ENCODE data around the gene ZNF736. TPM values are rescaled to one million over a fixed set of nuclear protein-coding genes. Genes with fewer than 3 reads are reported as not detected.
"Not testable (repeated sequence)": the region's sequence is repeated elsewhere in the genome, so short reads cannot be mapped to it uniquely, and the experiment has no call there.

The ZNF736 gene
- total and polyA plus RNA-seq, 4 experiments from 2014 or later, result 0.32 to 48.2 (median 23.9) TPM

GRCh38 chr7:64307254-64308015 lies 6.3 kb upstream of the ZNF736 start:
- Mint-ChIP-seq H3K27ac (peak overlapping the region; percentile 94 to 99 (median 97)), H3K4me3 (peak overlapping the region; percentile 92 to 100 (median 96)), H3K4me1 (peaks cover 10 to 29% (median 16%) of the 10 kb centered on the region in 4 donors), H3K36me3 (peaks cover 0 to 6% of the 10 kb centered on the region in 2 donors), H3K27me3 (no peaks in the 10 kb centered on the region), H3K9me3 (peaks cover 0 to 3% (median 0%) of the 10 kb centered on the region in 8 donors)
- H3K4me1 ChIP-seq (ENCODE audit: insufficient read depth, low read length), result peaks cover 13% of the 10 kb centered on the region
- H3K36me3 ChIP-seq (ENCODE audit: insufficient read depth, low read length), result no peaks in the 10 kb centered on the region
- H3K27ac ChIP-seq (ENCODE audit: low read depth, low read length), result peak overlapping the region; percentile 71
- DNase-seq, result peak; percentile 91 to 97 (median 94)
- intact Hi-C loops (cut with micrococcal nuclease), result loop anchor here (1.0 to 10.0 kb wide), 7 partner anchors 256 to 1667 kb away; partner anchors contain the start of genes ERV3-1, ZNF107, ZNF138 and ZNF273
- POLR2A ChIA-PET (ENCODE audit: partially characterized antibody), result interaction anchor here (0.5 to 1.7 kb wide), 14 partner anchors 8 to 730 kb away, joined by 3 to 24 read pairs (median 6); partner anchors contain the start of genes ERV3-1, ZNF107, ZNF138 and ZNF273
- H3K9me3 ChIP-seq (ENCODE audit: control insufficient read depth in 1 of 2, low read length in 2 of 2), result no peaks in the 10 kb centered on the region
- H3K4me3 ChIP-seq (ENCODE audit: low read length in 2 of 2), result peak overlapping the region; percentile 95 to 97
- CTCF ChIA-PET (ENCODE audit: partially characterized antibody), result interaction anchor here (1.0 to 3.4 kb wide), 4 partner anchors 10 to 382 kb away, joined by 3 to 12 read pairs (median 5); partner anchors contain the start of gene ZNF107
- H3K27me3 ChIP-seq (ENCODE audit: insufficient read depth, low read length), result no peaks in the 10 kb centered on the region

- CTCF ChIA-PET (ENCODE audit: partially characterized antibody), result interaction anchor here (3.4 kb wide), 1 partner anchor 9 kb away, joined by 12 read pairs; no protein-coding TSS in a partner anchor
- DNase-seq, result no peak
Measured at GRCh38 chr7:64308016-64308270, 5.8 kb upstream of the ZNF736 start.

GRCh38 chr7:64310426-64310825 lies 3.3 kb upstream of the ZNF736 start:
- Histone ChIP-seq H3K4me3 (ENCODE audit: low read length in 2 of 2) (no peak overlapping the region), H3K27ac (ENCODE audit: low read depth, low read length) (no peak overlapping the region), H3K36me3 (ENCODE audit: insufficient read depth, low read length) (no peaks in the 10 kb centered on the region), H3K27me3 (ENCODE audit: insufficient read depth, low read length) (no peaks in the 10 kb centered on the region), H3K9me3 (ENCODE audit: control insufficient read depth in 1 of 2, low read length in 2 of 2) (no peaks in the 10 kb centered on the region), H3K4me1 (ENCODE audit: insufficient read depth, low read length) (peaks cover 34% of the 10 kb centered on the region)
- H3K4me1 Mint-ChIP-seq, result peaks cover 24 to 57% (median 39%) of the 10 kb centered on the region in 4 donors
- intact Hi-C loops (cut with micrococcal nuclease), result no loop called here
- CTCF ChIA-PET (ENCODE audit: partially characterized antibody), result no interaction called here
- H3K4me3 Mint-ChIP-seq, result no peak overlapping the region
- H3K36me3 Mint-ChIP-seq, result peaks cover 0 to 15% of the 10 kb centered on the region in 2 donors
- peaks cover 0 to 3% (median 0%) of the 10 kb centered on the region in 8 donors for H3K9me3 Mint-ChIP-seq
- H3K27me3 Mint-ChIP-seq, result no peaks in the 10 kb centered on the region
- no peak for DNase-seq
- H3K27ac Mint-ChIP-seq, result no peak overlapping the region
- POLR2A ChIA-PET (ENCODE audit: partially characterized antibody), result no interaction called here

More at GRCh38 chr7:64308016-64308270, 5.8 kb upstream of the ZNF736 start:
- peak overlapping the region; percentile 94 to 99 (median 97) for H3K27ac Mint-ChIP-seq
- H3K4me1 Mint-ChIP-seq, result peaks cover 10 to 33% (median 18%) of the 10 kb centered on the region in 4 donors
- peak overlapping the region; percentile 95 to 97 for H3K4me3 ChIP-seq (ENCODE audit: low read length in 2 of 2)
- H3K4me1 ChIP-seq (ENCODE audit: insufficient read depth, low read length), result peaks cover 13% of the 10 kb centered on the region
- H3K9me3 Mint-ChIP-seq, result peaks cover 0 to 3% (median 0%) of the 10 kb centered on the region in 8 donors
- H3K4me3 Mint-ChIP-seq, result peak overlapping the region; percentile 92 to 100 (median 96)
- intact Hi-C loops (cut with micrococcal nuclease), result loop anchor here (10.0 kb wide), 1 partner anchor 1667 kb away; no protein-coding TSS in a partner anchor
- no peaks in the 10 kb centered on the region for H3K27me3 ChIP-seq (ENCODE audit: insufficient read depth, low read length)
- H3K36me3 ChIP-seq (ENCODE audit: insufficient read depth, low read length), result no peaks in the 10 kb centered on the region
- no peaks in the 10 kb centered on the region for H3K27me3 Mint-ChIP-seq
- H3K9me3 ChIP-seq (ENCODE audit: control insufficient read depth in 1 of 2, low read length in 2 of 2), result no peaks in the 10 kb centered on the region
- peaks cover 0 to 6% of the 10 kb centered on the region in 2 donors for H3K36me3 Mint-ChIP-seq
- POLR2A ChIA-PET (ENCODE audit: partially characterized antibody), result interaction anchor here (1.1 to 1.7 kb wide), 7 partner anchors 8 to 595 kb away, joined by 3 to 24 read pairs (median 11); partner anchors contain the start of genes ZNF138, ZNF273 and ZNF680
- H3K27ac ChIP-seq (ENCODE audit: low read depth, low read length), result peak overlapping the region; percentile 71

- CTCF ChIA-PET (ENCODE audit: partially characterized antibody), result interaction anchor here (1.4 kb wide), 1 partner anchor 8 kb away, joined by 4 read pairs; no protein-coding TSS in a partner anchor
- Histone ChIP-seq H3K27me3 (ENCODE audit: insufficient read depth, low read length) (no peaks in the 10 kb centered on the region), H3K9me3 (ENCODE audit: control insufficient read depth in 1 of 2, low read length in 2 of 2) (no peaks in the 10 kb centered on the region), H3K27ac (ENCODE audit: low read depth, low read length) (no peak overlapping the region), H3K4me3 (ENCODE audit: low read length in 2 of 2) (no peak overlapping the region), H3K4me1 (ENCODE audit: insufficient read depth, low read length) (peaks cover 30% of the 10 kb centered on the region), H3K36me3 (ENCODE audit: insufficient read depth, low read length) (no peaks in the 10 kb centered on the region)
- POLR2A ChIA-PET (ENCODE audit: partially characterized antibody), result no interaction called here
- no peak for DNase-seq
- Mint-ChIP-seq H3K36me3 (peaks cover 6 to 16% of the 10 kb centered on the region in 2 donors), H3K4me1 (peaks cover 17 to 49% (median 36%) of the 10 kb centered on the region in 4 donors), H3K27me3 (no peaks in the 10 kb centered on the region), H3K9me3 (peaks cover 0 to 2% (median 0%) of the 10 kb centered on the region in 8 donors), H3K27ac (peak overlapping the region in 6 of 7 donors; percentile 25 to 98 (median 74)), H3K4me3 (no peak overlapping the region)
- intact Hi-C loops (cut with micrococcal nuclease), result loop anchor here (1.0 kb wide), 3 partner anchors 250 to 387 kb away; partner anchors contain the start of genes ZNF107 and ZNF680
Measured at GRCh38 chr7:64312826-64313225, 935 bp upstream of the ZNF736 start.

GRCh38 chr7:64314566-64314965 lies 805 bp downstream of the ZNF736 start:
- Mint-ChIP-seq H3K9me3 (peaks cover 0 to 4% (median 0%) of the 10 kb centered on the region in 8 donors), H3K27ac (peak overlapping the region; percentile 96 to 99 (median 98)), H3K4me3 (peak overlapping the region; percentile 98 to 99 (median 99)), H3K4me1 (peaks cover 14 to 52% (median 37%) of the 10 kb centered on the region in 4 donors), H3K27me3 (no peaks in the 10 kb centered on the region), H3K36me3 (peaks cover 11 to 20% of the 10 kb centered on the region in 2 donors)
- H3K27ac ChIP-seq (ENCODE audit: low read depth, low read length), result peak overlapping the region; percentile 59
- H3K27me3 ChIP-seq (ENCODE audit: insufficient read depth, low read length), result no peaks in the 10 kb centered on the region
- no peak for DNase-seq
- H3K4me3 ChIP-seq (ENCODE audit: low read length in 2 of 2), result peak overlapping the region; percentile 88 to 97
- H3K36me3 ChIP-seq (ENCODE audit: insufficient read depth, low read length), result no peaks in the 10 kb centered on the region
- intact Hi-C loops (cut with micrococcal nuclease), result loop anchor here (2.0 kb wide), 2 partner anchors 414 to 480 kb away; partner anchors contain the start of gene ZNF138
- POLR2A ChIA-PET (ENCODE audit: partially characterized antibody), result interaction anchor here (1.3 to 2.3 kb wide), 6 partner anchors 9 to 692 kb away, joined by 4 to 24 read pairs (median 12); partner anchors contain the start of genes ERV3-1, ZNF107, ZNF138 and ZNF680
- CTCF ChIA-PET (ENCODE audit: partially characterized antibody), result interaction anchor here (1.6 to 1.7 kb wide), 2 partner anchors 9 to 480 kb away, joined by 3 read pairs; partner anchors contain the start of gene ZNF138
- H3K9me3 ChIP-seq (ENCODE audit: control insufficient read depth in 1 of 2, low read length in 2 of 2), result no peaks in the 10 kb centered on the region
- peaks cover 27% of the 10 kb centered on the region for H3K4me1 ChIP-seq (ENCODE audit: insufficient read depth, low read length)

DNA sequence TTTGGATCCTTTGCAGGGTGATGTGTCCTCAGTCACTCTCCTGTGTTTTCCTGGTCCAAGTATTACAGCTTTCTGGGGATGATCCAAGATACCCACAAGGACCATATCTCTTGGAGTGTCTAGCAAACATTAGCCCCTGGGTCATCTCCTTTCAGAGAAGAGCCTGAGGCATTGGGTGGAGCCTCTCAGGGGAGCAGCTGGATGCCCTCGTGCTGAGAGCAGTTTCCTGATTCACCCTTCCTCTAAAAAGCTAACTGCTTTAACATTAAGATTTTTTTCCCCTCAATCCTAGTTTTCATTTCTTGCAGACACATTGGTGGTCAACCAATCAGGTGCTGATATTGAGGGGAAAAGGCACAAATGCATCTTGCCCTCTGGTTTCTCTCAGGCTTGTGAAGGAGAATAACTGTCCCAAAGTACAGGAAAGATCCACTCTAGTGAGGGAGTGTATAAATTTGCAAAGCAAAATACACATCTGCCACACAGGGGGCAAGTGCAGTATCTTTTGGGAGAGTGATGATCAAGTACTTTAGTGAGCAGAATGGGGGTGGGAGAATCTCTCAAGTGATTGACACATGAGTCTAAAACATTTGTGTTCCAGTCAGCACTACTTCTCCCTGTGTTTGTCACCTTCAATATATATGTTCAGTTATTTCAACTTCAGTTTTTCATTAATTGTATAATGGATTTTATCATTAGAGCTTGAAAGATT lies 2.4 kb downstream of the ZNF736 start:
- ChIA-PET POLR2A (ENCODE audit: partially characterized antibody) (interaction anchor here (0.9 kb wide), 1 partner anchor 9 kb away, joined by 5 read pairs; no protein-coding TSS in a partner anchor), CTCF (ENCODE audit: partially characterized antibody) (interaction anchor here (2.0 kb wide), 1 partner anchor 10 kb away, joined by 12 read pairs; no protein-coding TSS in a partner anchor)
- H3K27me3 ChIP-seq (ENCODE audit: insufficient read depth, low read length); H3K27ac ChIP-seq (ENCODE audit: low read depth, low read length); H3K9me3 Mint-ChIP-seq; H3K9me3 ChIP-seq (ENCODE audit: control insufficient read depth in 1 of 2, low read length in 2 of 2); H3K27me3 Mint-ChIP-seq; H3K36me3 ChIP-seq (ENCODE audit: insufficient read depth, low read length); H3K4me3 ChIP-seq (ENCODE audit: low read length in 2 of 2); intact Hi-C loops (cut with micrococcal nuclease); DNase-seq: not testable (repeated sequence)
- Mint-ChIP-seq H3K4me3 (peak overlapping the region in 6 of 8 donors; percentile 17 to 99 (median 42)), H3K36me3 (peaks cover 13 to 25% of the 10 kb centered on the region in 2 donors), H3K27ac (peak overlapping the region in 1 of 7 donors; percentile 18), H3K4me1 (peaks cover 17 to 62% (median 38%) of the 10 kb centered on the region in 4 donors)
- peaks cover 27% of the 10 kb centered on the region for H3K4me1 ChIP-seq (ENCODE audit: insufficient read depth, low read length)
